Heart left ventricle (tissue), 16 donors: Measurements from ENCODE around the gene KRT86. TPM values are rescaled to one million over a fixed set of nuclear protein-coding genes. Genes with fewer than 3 reads are reported as not detected.

ENCODE experiments used
- ATAC-seq, 4 donors: fragments of 200-7000 bp; cut with Tn5 transposase; one replicate each; pipeline ENCODE4 v1.9.1; 2020 to 2022; ENCODE audit warnings: moderate library complexity in 4 of 4, mild to moderate bottlenecking in 3 of 4, moderate number of reproducible peaks in 1 of 4
- DNase-seq, 5 donors: peaks; one replicate each; pipeline ENCODE4 v3.0.0-alpha.2; 2020
- H3K27ac ChIP-seq, 12 donors: fragments of 200-600 bp; sonication (generic) in 4 of 12; one replicate each; pipeline versions ENCODE4 v1.5.0 to v1.8.0; 2016 to 2022; ENCODE audit warnings: mild to moderate bottlenecking in 2 of 12
- H3K27me3 ChIP-seq, 9 donors: fragments of 200-600 bp; sonication (generic) in 2 of 9; one replicate each; pipeline versions ENCODE4 v1.5.1 to v1.8.0; 2016 to 2022; ENCODE audit warnings: mild to moderate bottlenecking in 3 of 9
- H3K36me3 ChIP-seq, 9 donors: fragments of 200-600 bp; sonication (generic) in 2 of 9; one replicate each; pipeline versions ENCODE4 v1.5.0 to v1.8.0; 2018 to 2022; ENCODE audit warnings: mild to moderate bottlenecking in 2 of 9
- H3K4me1 ChIP-seq, 12 donors: fragments of 200-600 bp; sonication (generic) in 4 of 12; one replicate each; pipeline versions ENCODE4 v1.5.0 to v1.8.0; 2016 to 2022; ENCODE audit warnings: mild to moderate bottlenecking in 3 of 12
- H3K4me3 ChIP-seq, 12 donors: fragments of 200-600 bp; sonication (generic) in 4 of 12; one replicate each; pipeline versions ENCODE4 v1.5.0 to v1.8.0; 2017 to 2022; ENCODE audit warnings: mild to moderate bottlenecking in 9 of 12, moderate library complexity in 4 of 12
- H3K9me3 ChIP-seq, 12 donors: fragments of 200-600 bp; sonication (generic) in 4 of 12; one replicate each; pipeline versions ENCODE4 v1.5.0 to v1.8.0; 2016 to 2022; ENCODE audit warnings: mild to moderate bottlenecking in 1 of 12
- CTCF ChIP-seq, 12 donors: fragments of 200-600 bp; sonication (generic) in 4 of 12; IDR thresholded peaks; one replicate each; pipeline versions ENCODE4 v1.5.0 to v1.8.0; 2018 to 2022; ENCODE audit warnings: antibody characterized with exemption in 12 of 12, mild to moderate bottlenecking in 5 of 12
- POLR2A ChIP-seq, 2 donors: fragments of 450-650 bp; IDR thresholded peaks; one replicate each; pipeline ENCODE4 v1.6.1; 2017; ENCODE audit warnings: antibody characterized with exemption in 2 of 2, mild to moderate bottlenecking in 2 of 2, moderate library complexity in 2 of 2
- WGBS, 4 donors: extraction: QIAGEN DNeasy Blood & Tissue Kit in 2 of 4; methylation state at CpG; one replicate each; pipeline versions ENCODE4 v1.1.5 to v1.1.7; 2013 to 2018; 5-methylcytosine and 5-hydroxymethylcytosine counted together
- intact Hi-C, 10 donors: fragments of 100-400 bp; cut with DNase I; formaldehyde crosslinking; loops; one replicate each; pipeline versions ENCODE4 v1.11.1 to v1.14.2; 2022
- polyA plus RNA-seq, 2 donors: library from polyadenylated mRNA; stranded (reverse); fragments of 200-250 nt; gene quantifications; one replicate each; pipeline ENCODE4 v1.2.3, GENCODE V29; 2013
- total RNA-seq, 9 donors: library from RNA; depleted of rRNA in 2 of 9; stranded (reverse); fragments of >200 nt in 2 of 9; fragmentation: NEBNext Ultra II Directional in 3 of 9; extraction: Animal tissue kit (Norgen Biotek cat#: 25700) in 3 of 9; gene quantifications; one replicate each; pipeline versions ENCODE4 v1.1.0 to v1.2.4, GENCODE V29; 2016 to 2023
- donor health status: ischemic (EF 13 %, LVEDD 7.1; RV severe dilation, severe dysfunction).
- donor health status: healthy with polysubstance abuse.
- donor health status: DM: no; HTN: yes; CAD: no.
- donor health status: DM: no; HTN: no; CAD: no.
- donor health status: ischemic (EF 25% LVEDD 6.9; RV normal size, moderate dysfunction).
- donor health status: ischemic (EF 25% LVEDD 5.7; RV mildly dilated, moderate dysfunction).
- donor health status: healthy.
- donor health status: DM: yes; HTN: yes; CAD: no.
- donor health status: ischemic (EF 35%, LVEDD 5.7; RV mildly dilated, moderate dysfunction).
- donor health status: nonischemic (EF 11% LVEDD 7.7; RV severe dilation, severe dysfunction).
- donor health status: DM: yes; HTN: yes; CAD: no.
- donor health status: PGD.
- donor health status: ischemic (EF 29% LVEDD 5.4; RV normal size, mild dysfunction).
- donor health status: nonischemic (EF 23%, LVEDD 6.1; RV moderate dilation, normal function).

Gene KRT86
- total and polyA plus RNA-seq, 11 donors: not detected

- Histone ChIP-seq H3K4me3 (no peak overlapping the region), H3K4me1 (no peaks in the 10 kb centered on the region), H3K9me3 (no peaks in the 10 kb centered on the region), H3K27ac (no peak overlapping the region), H3K27me3 (peaks cover 7 to 48% (median 18%) of the 10 kb centered on the region in 9 donors), H3K36me3 (no peaks in the 10 kb centered on the region)
- 65 to 70% (median 68%) methylated on average over 11 of the region's 11 CpGs for WGBS, 4 donors
- TF ChIP-seq CTCF (IDR thresholded peaks at IDR 0.05) (no peak), POLR2A (IDR thresholded peaks at IDR 0.05) (no peak)
- no peak for ATAC-seq
- DNase-seq: no peak
- intact Hi-C loops: no loop called here
Observed at GRCh38 chr12:52319097-52319496, 44.7 kb downstream of the KRT86 start.

GRCh38 chr12:52320784-52321400, 46.4 kb downstream of the KRT86 start, which contains the start of gene KRT83:
TSS of gene KRT83 (minus strand) at chr12:52321398. CDS start at chr12:52321335, 63 bp downstream.
- ATAC-seq (no peak), DNase-seq (no peak)
- no peaks in the 10 kb centered on the region for H3K36me3 ChIP-seq
- no peaks in the 10 kb centered on the region for H3K4me1 ChIP-seq
- TF ChIP-seq POLR2A (IDR thresholded peaks at IDR 0.05) (no peak), CTCF (IDR thresholded peaks at IDR 0.05) (no peak)
- intact Hi-C loops: no loop called here
- no peak within 1 kb of the TSS for H3K4me3 ChIP-seq
- H3K27ac ChIP-seq: no peak within 1 kb of the TSS
- 53 to 68% (median 58%) methylated on average over 35 of the region's 35 CpGs for WGBS, 4 donors
- no peaks in the 10 kb centered on the region for H3K9me3 ChIP-seq
- H3K27me3 ChIP-seq: peaks cover 7 to 48% (median 21%) of the 10 kb centered on the region in 9 donors

GRCh38 chr12:52321418-52321817, 47.0 kb downstream of the KRT86 start:
- TF ChIP-seq POLR2A (IDR thresholded peaks at IDR 0.05) (no peak), CTCF (IDR thresholded peaks at IDR 0.05) (no peak)
- H3K4me3 ChIP-seq: no peak overlapping the region
- H3K27me3 ChIP-seq: peaks cover 7 to 48% (median 21%) of the 10 kb centered on the region in 9 donors
- H3K4me1 ChIP-seq: no peaks in the 10 kb centered on the region
- 61 to 70% (median 69%) methylated on average over 4 of the region's 4 CpGs for WGBS, 4 donors
- DNase-seq (no peak), ATAC-seq (no peak)
- H3K27ac ChIP-seq: no peak overlapping the region
- intact Hi-C loops: no loop called here
- H3K9me3 ChIP-seq: no peaks in the 10 kb centered on the region
- no peaks in the 10 kb centered on the region for H3K36me3 ChIP-seq

GRCh38 chr12:52322069-52322468, 47.6 kb downstream of the KRT86 start:
- Histone ChIP-seq H3K9me3 (no peaks in the 10 kb centered on the region), H3K4me3 (no peak overlapping the region), H3K4me1 (no peaks in the 10 kb centered on the region), H3K27ac (no peak overlapping the region), H3K36me3 (no peaks in the 10 kb centered on the region), H3K27me3 (peaks cover 7 to 48% (median 21%) of the 10 kb centered on the region in 9 donors)
- DNase-seq (no peak), ATAC-seq (no peak)
- TF ChIP-seq CTCF (IDR thresholded peaks at IDR 0.05) (no peak), POLR2A (IDR thresholded peaks at IDR 0.05) (no peak)
- 86 to 100% (median 92%) methylated on average over 1 of the region's 1 CpG for WGBS, 4 donors
- intact Hi-C loops: loop anchor here in 1 of 10 donors (2.0 kb wide), 1 partner anchor 161 kb away; no protein-coding TSS in a partner anchor
